DOHH2 (cell line): Measurements from ENCODE around the gene SHROOM3.

ENCODE experiments used
- H3F3A ChIP-seq: fragments of 200-600 bp; sonication (generic), shearing (Covaris generic); 2 replicates; pipeline ENCODE4 v1.6.0; 2016; ENCODE audit warnings: antibody characterized with exemption, mild to moderate bottlenecking; ENCODE audit not compliant: control insufficient read depth, insufficient read depth
- H3K27ac ChIP-seq: fragments of 200-600 bp; sonication (generic); 2 replicates; pipeline ENCODE4 v1.5.1; 2014; ENCODE audit warnings: low read depth, mild to moderate bottlenecking, low read length, moderate library complexity
- H3K27me3 ChIP-seq: fragments of 200-600 bp; sonication (generic); 2 replicates; pipeline ENCODE4 v1.6.1; 2014; ENCODE audit warnings: mild to moderate bottlenecking, low read length, mixed read lengths; ENCODE audit not compliant: control insufficient read depth
- H3K36me3 ChIP-seq: fragments of 200-600 bp; sonication (generic); 2 replicates; pipeline ENCODE4 v1.6.1; 2014; ENCODE audit warnings: mild to moderate bottlenecking, low read length, moderate library complexity, mixed read lengths; ENCODE audit not compliant: control insufficient read depth
- H3K4me1 ChIP-seq: fragments of 200-600 bp; sonication (generic); 2 replicates; pipeline ENCODE4 v1.6.1; 2014; ENCODE audit warnings: mild to moderate bottlenecking, low read length, mixed read lengths; ENCODE audit not compliant: control insufficient read depth
- H3K4me2 ChIP-seq: fragments of 200-600 bp; sonication (generic); 2 replicates; pipeline ENCODE4 v1.6.0; 2014; ENCODE audit warnings: mild to moderate bottlenecking, low read length, moderate library complexity
- H3K4me3 ChIP-seq: fragments of 200-600 bp; sonication (generic); 2 replicates; pipeline ENCODE4 v1.5.1; 2014; ENCODE audit warnings: mild to moderate bottlenecking, low read length, mixed read lengths
- H3K79me2 ChIP-seq: fragments of 200-600 bp; sonication (generic); 2 replicates; pipeline ENCODE4 v1.6.1; 2014; ENCODE audit warnings: mild to moderate bottlenecking, low read length, mixed read lengths; ENCODE audit not compliant: control insufficient read depth
- H3K9me2 ChIP-seq: fragments of 200-600 bp; sonication (generic); replicated peaks from 2 replicates; pipeline ENCODE4 v1.6.1; 2014; ENCODE audit warnings: mild to moderate bottlenecking, low read length, mixed read lengths; ENCODE audit not compliant: control insufficient read depth
- H3K9me3 ChIP-seq: fragments of 200-600 bp; sonication (generic); 2 replicates; pipeline ENCODE4 v1.6.1; 2014; ENCODE audit warnings: antibody characterized with exemption, low read length, mixed read lengths; ENCODE audit not compliant: control insufficient read depth, insufficient read depth
- H4K20me1 ChIP-seq: fragments of 200-600 bp; sonication (generic); 2 replicates; pipeline ENCODE4 v1.6.0; 2014; ENCODE audit warnings: low read depth, mild to moderate bottlenecking, antibody characterized with exemption, low read length, moderate library complexity; ENCODE audit not compliant: control insufficient read depth, insufficient read depth
- EZH2phosphoT487 ChIP-seq: fragments of 200-600 bp; sonication (generic); IDR thresholded peaks from 2 replicates; pipeline ENCODE4 v1.6.1; 2017; ENCODE audit warnings: borderline replicate concordance, mild to moderate bottlenecking, antibody characterized with exemption, low read length, moderate library complexity, mixed read lengths
- TF ChIP-seq, protein P1 (sequence below): fragments of 200-600 bp; sonication (generic); IDR thresholded peaks from one replicate; pipeline ENCODE4 v1.5.1; 2014; ENCODE audit warnings: antibody characterized with exemption, mild to moderate bottlenecking, low read depth, low read length; ENCODE audit not compliant: poor library complexity, severe bottlenecking

The SHROOM3 gene

DNA sequence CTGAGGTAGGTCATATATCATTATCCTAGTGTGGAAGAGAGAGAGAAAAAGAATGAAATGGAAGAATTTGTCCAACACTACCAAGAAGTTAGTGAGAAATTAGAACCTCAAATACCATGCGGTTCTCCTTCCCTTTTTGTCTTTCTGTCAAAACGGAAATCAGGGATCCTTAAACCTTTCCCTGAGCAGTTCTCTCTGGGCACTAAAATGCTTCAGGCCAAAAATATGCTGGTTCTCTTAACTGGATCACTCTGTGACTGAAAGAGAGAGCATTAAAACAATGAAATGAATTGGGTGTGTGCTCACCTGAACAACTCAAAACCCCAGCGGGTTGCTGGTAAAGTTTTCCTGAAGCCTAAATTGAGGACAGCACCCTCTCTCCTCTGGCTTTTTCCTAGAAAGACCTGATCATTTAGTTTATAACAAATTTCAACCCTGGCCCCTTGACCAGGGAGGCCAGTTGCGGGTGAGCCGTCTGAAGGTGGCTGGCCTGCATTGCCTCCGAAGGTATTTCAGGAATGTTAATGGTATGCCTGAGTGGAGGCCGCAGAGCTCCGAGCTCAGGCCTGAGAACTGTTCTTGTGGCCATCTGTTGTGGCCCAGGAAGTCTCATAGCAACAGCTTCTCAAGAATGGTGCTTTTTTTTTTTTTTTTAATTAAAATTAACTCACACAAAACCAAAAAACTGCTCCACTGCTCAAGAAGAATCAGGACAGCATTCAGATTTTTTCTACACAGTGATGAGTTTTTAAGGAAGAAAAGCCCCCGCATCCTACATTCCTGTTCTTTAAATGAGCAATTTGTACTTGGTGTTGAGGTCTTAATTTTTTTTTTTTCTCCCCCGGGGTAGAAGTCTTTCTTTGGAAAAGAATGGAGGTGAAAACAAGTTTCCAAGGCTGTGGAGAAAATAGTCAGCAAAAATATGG lies 155.1 kb downstream of the SHROOM3 start:
- TF ChIP-seq, protein P1, sequence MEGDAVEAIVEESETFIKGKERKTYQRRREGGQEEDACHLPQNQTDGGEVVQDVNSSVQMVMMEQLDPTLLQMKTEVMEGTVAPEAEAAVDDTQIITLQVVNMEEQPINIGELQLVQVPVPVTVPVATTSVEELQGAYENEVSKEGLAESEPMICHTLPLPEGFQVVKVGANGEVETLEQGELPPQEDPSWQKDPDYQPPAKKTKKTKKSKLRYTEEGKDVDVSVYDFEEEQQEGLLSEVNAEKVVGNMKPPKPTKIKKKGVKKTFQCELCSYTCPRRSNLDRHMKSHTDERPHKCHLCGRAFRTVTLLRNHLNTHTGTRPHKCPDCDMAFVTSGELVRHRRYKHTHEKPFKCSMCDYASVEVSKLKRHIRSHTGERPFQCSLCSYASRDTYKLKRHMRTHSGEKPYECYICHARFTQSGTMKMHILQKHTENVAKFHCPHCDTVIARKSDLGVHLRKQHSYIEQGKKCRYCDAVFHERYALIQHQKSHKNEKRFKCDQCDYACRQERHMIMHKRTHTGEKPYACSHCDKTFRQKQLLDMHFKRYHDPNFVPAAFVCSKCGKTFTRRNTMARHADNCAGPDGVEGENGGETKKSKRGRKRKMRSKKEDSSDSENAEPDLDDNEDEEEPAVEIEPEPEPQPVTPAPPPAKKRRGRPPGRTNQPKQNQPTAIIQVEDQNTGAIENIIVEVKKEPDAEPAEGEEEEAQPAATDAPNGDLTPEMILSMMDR, result no peak
- TF ChIP-seq EZH2phosphoT487, result no peak
- Histone ChIP-seq H4K20me1 (no peaks in the 10 kb centered on the region), H3K79me2 (no peaks in the 10 kb centered on the region), H3K4me1 (no peaks in the 10 kb centered on the region), H3K36me3 (no peaks in the 10 kb centered on the region), H3K4me3 (no peak overlapping the region), H3F3A (no peaks in the 10 kb centered on the region), H3K9me2 (no peaks in the 10 kb centered on the region), H3K27ac (no peak overlapping the region), H3K27me3 (no peaks in the 10 kb centered on the region), H3K4me2 (no peak overlapping the region), H3K9me3 (no peaks in the 10 kb centered on the region)

DNA sequence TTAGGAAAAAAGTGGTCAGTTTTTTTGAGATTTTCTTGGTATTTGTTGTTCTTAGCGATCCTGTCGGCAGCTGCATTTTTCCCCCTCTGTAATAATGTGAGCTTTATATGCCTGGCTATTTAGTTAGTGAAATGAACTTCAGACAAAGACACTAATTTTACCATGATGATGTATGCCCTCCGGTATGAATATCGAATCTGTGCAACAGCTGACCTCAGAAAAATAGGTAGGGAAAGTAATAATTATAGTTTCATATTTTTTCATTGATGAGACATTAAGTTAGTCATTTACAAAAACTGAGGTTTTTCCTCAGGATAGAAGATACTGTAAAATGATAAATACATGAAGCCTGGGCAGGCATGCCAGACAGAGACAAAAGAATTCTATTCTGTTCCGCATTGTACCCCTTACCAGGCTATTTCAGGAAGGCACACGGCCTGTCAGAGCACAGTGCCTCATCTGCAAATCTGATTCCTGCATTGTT lies 155.8 kb downstream of the SHROOM3 start:
- Histone ChIP-seq H3K9me3 (no peaks in the 10 kb centered on the region), H3K4me3 (no peak overlapping the region), H3F3A (no peaks in the 10 kb centered on the region), H3K4me2 (no peak overlapping the region), H3K79me2 (no peaks in the 10 kb centered on the region), H3K36me3 (no peaks in the 10 kb centered on the region), H3K9me2 (no peaks in the 10 kb centered on the region), H3K4me1 (no peaks in the 10 kb centered on the region), H3K27ac (no peak overlapping the region), H3K27me3 (no peaks in the 10 kb centered on the region), H4K20me1 (no peaks in the 10 kb centered on the region)
- TF ChIP-seq EZH2phosphoT487, result no peak
- TF ChIP-seq, protein P1, result no peak

- H3K4me1 ChIP-seq, result no peaks in the 10 kb centered on the region
- no peaks in the 10 kb centered on the region for H3F3A ChIP-seq
- TF ChIP-seq EZH2phosphoT487, result no peak
- TF ChIP-seq, protein P1, result no peak
- H3K79me2 ChIP-seq, result no peaks in the 10 kb centered on the region
- no peaks in the 10 kb centered on the region for H3K27me3 ChIP-seq
- no peak overlapping the region for H3K4me2 ChIP-seq
- H4K20me1 ChIP-seq, result no peaks in the 10 kb centered on the region
- H3K4me3 ChIP-seq, result no peak overlapping the region
- H3K9me3 ChIP-seq, result no peaks in the 10 kb centered on the region
- H3K27ac ChIP-seq, result no peak overlapping the region
- no peaks in the 10 kb centered on the region for H3K9me2 ChIP-seq
- no peaks in the 10 kb centered on the region for H3K36me3 ChIP-seq
Measured at GRCh38 chr4:76591992-76592391, 157.0 kb downstream of the SHROOM3 start.
